ENCODE data around the gene SGTB.

- TF ChIP-seq, protein P1, sequence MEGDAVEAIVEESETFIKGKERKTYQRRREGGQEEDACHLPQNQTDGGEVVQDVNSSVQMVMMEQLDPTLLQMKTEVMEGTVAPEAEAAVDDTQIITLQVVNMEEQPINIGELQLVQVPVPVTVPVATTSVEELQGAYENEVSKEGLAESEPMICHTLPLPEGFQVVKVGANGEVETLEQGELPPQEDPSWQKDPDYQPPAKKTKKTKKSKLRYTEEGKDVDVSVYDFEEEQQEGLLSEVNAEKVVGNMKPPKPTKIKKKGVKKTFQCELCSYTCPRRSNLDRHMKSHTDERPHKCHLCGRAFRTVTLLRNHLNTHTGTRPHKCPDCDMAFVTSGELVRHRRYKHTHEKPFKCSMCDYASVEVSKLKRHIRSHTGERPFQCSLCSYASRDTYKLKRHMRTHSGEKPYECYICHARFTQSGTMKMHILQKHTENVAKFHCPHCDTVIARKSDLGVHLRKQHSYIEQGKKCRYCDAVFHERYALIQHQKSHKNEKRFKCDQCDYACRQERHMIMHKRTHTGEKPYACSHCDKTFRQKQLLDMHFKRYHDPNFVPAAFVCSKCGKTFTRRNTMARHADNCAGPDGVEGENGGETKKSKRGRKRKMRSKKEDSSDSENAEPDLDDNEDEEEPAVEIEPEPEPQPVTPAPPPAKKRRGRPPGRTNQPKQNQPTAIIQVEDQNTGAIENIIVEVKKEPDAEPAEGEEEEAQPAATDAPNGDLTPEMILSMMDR (IDR thresholded peaks at IDR 0.05 in 8 of 11, conservative IDR thresholded peaks at IDR 0.05 in 3 of 11), result no peak
- TF ChIP-seq POLR2A (IDR thresholded peaks at IDR 0.05) (no peak), POLR2AphosphoS5 (IDR thresholded peaks at IDR 0.05) (no peak)
These were observed 22.6 kb downstream of the SGTB start for GRCh38 chr5:65699338-65699737.
